Mucosa of stomach (tissue), 1 donor: ENCODE data around the gene COLEC12.

ENCODE experiments used
- H3K27me3 ChIP-seq: one replicate; pipeline ENCODE4 v1.7.0; 2013; ENCODE audit warnings: mild to moderate bottlenecking, low read length; ENCODE audit not compliant: control insufficient read depth, insufficient read depth
- H3K36me3 ChIP-seq: one replicate; pipeline ENCODE4 v1.7.0; 2013; ENCODE audit warnings: low read length; ENCODE audit not compliant: control insufficient read depth, insufficient read depth
- H3K4me1 ChIP-seq: one replicate; pipeline ENCODE4 v1.7.0; 2013; ENCODE audit warnings: mild to moderate bottlenecking, low read length; ENCODE audit not compliant: control insufficient read depth, insufficient read depth
- H3K4me3 ChIP-seq: one replicate; pipeline ENCODE4 v1.7.0; 2013; ENCODE audit warnings: low read length
- H3K9ac ChIP-seq: one replicate; pipeline ENCODE4 v1.7.0; 2013; ENCODE audit warnings: mild to moderate bottlenecking, low read length, moderate library complexity
- H3K9me3 ChIP-seq: one replicate; pipeline ENCODE4 v1.7.0; 2013; ENCODE audit warnings: mild to moderate bottlenecking, low read length, moderate library complexity; ENCODE audit not compliant: control insufficient read depth
- donor health status: Pancreatic carcinoma.

COLEC12 gene

DNA sequence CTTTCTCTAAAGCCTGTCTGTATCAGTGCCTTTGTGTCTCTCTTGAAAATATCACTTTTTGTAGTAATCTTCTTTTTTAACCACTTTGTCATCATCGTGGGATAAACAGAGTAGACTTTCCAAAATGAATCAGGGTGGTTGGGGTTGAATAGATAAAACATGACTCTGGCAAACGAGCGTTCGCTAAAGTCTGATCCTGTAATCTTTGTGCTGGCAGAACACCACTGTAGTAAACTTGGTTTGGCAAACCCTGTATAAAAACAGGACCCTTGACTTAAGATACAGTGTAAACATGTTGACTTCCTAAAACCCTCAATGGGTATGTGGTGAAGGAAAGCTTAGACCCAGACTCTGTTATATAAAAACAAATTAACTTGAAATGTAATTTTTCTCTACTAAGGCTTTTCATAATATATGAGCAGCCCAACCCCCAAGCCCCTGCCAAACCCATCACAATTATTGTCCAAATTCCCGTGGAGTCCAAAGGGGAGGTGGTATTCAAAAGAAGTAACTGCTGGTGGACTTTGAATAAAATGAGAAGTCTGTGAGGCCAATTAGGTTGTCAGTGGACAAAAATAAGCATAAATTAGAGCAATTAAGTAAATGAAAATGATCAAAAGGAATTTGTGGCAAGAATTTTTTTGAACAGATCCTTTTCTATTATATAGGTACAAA lies 52.2 kb downstream of the COLEC12 start:
- Histone ChIP-seq H3K4me1 (no peaks in the 10 kb centered on the region), H3K4me3 (no peak overlapping the region), H3K9me3 (no peaks in the 10 kb centered on the region), H3K9ac (no peak overlapping the region), H3K36me3 (no peaks in the 10 kb centered on the region), H3K27me3 (no peaks in the 10 kb centered on the region)

DNA sequence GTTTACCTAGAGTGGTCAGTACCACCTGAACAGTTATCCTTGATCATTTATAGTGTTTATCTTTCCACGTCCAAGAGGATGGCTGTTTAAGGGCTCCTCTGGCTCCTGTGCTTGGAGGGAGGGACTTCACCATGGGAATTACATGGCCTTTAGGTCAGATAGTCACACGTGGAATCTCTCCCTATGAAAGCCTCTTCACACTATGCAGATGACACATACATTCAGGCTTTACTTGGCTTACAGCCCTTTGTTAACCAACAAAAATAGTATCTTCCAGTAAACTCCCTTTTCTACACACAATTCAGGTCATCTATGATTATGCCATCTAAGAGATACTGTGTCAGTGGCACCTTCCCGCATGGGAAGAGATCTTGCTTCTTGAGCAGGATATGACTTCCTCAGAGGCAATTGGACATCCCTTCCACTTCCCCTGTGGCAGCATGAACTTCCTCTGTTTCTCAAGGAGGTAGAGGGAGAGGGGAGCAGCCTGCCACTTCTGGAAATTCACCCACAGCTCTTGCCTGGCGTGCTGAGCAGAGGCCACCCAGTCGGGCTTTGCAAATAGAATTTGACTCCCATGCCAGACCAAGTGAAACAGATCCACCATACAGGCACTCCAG lies 53.5 kb downstream of the COLEC12 start:
- Histone ChIP-seq H3K4me3 (no peak overlapping the region), H3K27me3 (no peaks in the 10 kb centered on the region), H3K9me3 (no peaks in the 10 kb centered on the region), H3K36me3 (no peaks in the 10 kb centered on the region), H3K4me1 (no peaks in the 10 kb centered on the region), H3K9ac (no peak overlapping the region)

DNA sequence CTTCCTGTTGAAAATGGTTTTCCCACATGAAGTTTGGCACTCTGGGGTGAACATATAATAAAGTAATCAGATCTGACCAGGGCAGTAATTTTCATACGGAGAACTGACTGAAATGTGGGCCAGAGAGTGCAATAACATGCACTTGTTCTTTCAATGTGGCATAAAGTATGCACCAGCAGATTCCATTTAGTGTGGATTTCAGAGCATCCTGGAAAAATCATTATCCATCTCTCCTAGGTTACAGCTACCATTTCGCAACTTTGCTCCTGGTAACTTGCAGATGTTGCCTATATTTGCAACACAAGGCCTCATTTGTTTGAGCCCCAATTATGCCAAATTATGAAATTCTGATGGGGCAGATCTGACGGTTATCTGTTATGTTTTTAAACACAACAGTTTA lies 55.4 kb downstream of the COLEC12 start:
- Histone ChIP-seq H3K27me3 (no peaks in the 10 kb centered on the region), H3K9me3 (no peaks in the 10 kb centered on the region), H3K4me3 (no peak overlapping the region), H3K4me1 (no peaks in the 10 kb centered on the region), H3K36me3 (no peaks in the 10 kb centered on the region), H3K9ac (no peak overlapping the region)

DNA sequence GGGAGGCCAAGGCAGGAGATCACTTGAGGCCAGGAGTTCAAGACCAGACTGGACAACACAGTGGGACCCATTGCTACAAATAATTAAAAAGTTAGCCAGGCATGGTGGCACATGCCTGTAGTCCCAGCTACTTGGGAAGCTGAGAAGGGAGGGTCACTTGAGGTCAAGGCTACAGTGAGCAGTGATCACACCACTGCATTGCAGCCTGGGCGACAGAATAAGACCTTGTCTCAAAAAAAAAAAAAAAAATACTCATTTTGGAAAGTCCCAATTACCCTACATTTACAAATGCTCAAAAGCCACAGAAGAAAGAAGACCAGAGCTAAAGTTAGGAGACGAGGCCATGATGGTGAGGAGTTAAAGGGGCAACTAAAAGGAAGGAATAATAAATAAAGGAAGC lies 61.9 kb downstream of the COLEC12 start:
- Histone ChIP-seq H3K4me1 (no peaks in the 10 kb centered on the region), H3K27me3 (no peaks in the 10 kb centered on the region), H3K36me3 (no peaks in the 10 kb centered on the region), H3K4me3 (no peak overlapping the region), H3K9me3 (no peaks in the 10 kb centered on the region), H3K9ac (no peak overlapping the region)

DNA sequence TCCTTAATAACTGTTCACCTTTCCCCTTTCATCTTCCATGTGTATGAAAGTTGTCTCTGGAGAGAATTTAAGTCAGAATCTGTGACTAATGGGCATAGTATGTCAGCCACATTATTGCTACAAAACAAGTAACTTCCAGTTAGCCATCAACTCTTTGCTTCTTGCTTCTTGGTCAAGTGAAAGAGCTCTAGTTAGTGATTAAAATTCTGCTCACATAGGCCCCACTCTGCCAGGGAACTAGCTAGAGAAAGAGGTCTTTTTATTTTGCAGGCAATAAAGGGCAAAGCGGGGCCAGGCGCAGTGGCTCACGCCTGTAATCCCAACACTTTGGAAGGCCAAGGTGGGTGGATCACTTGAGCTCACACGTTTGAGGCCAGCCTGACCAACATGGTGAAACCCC lies 64.6 kb downstream of the COLEC12 start:
- no peak overlapping the region for H3K9ac ChIP-seq
- no peaks in the 10 kb centered on the region for H3K27me3 ChIP-seq
- no peaks in the 10 kb centered on the region for H3K36me3 ChIP-seq
- no peaks in the 10 kb centered on the region for H3K9me3 ChIP-seq
- no peak overlapping the region for H3K4me3 ChIP-seq
- H3K4me1 ChIP-seq = no peaks in the 10 kb centered on the region

DNA sequence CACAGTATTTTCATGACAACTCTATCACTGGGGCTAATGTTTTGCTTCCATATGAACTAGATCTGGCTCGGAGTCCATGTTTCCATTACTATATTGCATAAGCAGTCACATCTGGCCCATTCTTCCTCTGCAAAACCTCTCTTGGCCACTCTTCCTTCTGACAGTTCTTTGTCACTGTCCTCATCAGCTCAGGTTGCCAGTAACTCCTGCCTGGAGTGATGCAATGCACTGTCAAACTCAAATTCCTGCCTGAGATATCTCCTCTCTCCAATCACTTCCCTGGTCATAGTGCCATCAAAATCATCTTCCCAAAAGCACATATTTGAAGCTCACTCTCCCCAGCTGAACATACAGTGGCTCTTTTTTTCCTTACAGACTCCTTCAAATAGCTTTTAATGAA lies 66.1 kb downstream of the COLEC12 start:
- Histone ChIP-seq H3K4me3 (no peak overlapping the region), H3K27me3 (no peaks in the 10 kb centered on the region), H3K9me3 (no peaks in the 10 kb centered on the region), H3K9ac (no peak overlapping the region), H3K4me1 (no peaks in the 10 kb centered on the region), H3K36me3 (no peaks in the 10 kb centered on the region)

DNA sequence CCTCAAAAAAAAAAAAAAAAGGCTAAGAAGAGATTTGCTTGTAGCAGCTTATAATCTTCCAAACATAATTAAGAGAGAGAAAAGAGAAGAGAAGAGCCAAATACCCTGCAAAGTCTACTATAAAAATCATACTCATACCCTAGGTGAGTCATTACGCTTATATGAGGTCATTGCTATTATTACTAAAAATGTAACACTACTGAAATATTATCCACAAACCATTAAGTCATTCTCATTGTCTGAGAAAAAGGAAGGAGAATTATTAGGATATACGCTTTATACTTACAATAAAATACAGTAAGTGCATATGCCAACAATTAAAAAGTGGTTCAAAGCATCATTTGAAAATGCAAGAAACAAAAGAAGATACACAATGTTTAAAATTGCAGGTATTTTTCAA lies 66.5 kb downstream of the COLEC12 start:
- no peaks in the 10 kb centered on the region for H3K36me3 ChIP-seq
- H3K4me3 ChIP-seq = no peak overlapping the region
- no peak overlapping the region for H3K9ac ChIP-seq
- no peaks in the 10 kb centered on the region for H3K9me3 ChIP-seq
- H3K27me3 ChIP-seq = no peaks in the 10 kb centered on the region
- H3K4me1 ChIP-seq = no peaks in the 10 kb centered on the region

DNA sequence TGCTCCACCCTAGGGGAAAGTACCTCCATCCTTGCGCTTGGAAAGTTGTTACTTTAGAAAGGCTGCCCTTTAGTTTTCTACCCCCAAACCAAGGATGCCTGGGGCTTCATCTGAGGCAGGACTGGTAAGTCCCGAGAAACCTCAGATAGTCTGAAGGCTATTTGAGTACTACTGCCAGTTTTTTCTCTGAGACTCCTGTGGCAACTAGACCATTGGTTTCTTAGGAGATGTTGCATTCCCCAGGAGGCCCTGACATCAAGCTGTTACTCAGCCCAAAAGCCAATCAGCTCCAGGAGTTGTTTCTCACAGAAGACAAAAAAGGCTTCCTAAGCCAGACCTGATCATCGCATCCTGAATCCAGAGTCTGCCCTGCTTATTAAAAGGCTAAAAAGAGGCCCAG lies 67.2 kb downstream of the COLEC12 start:
- Histone ChIP-seq H3K27me3 (no peaks in the 10 kb centered on the region), H3K4me3 (no peak overlapping the region), H3K9me3 (no peaks in the 10 kb centered on the region), H3K4me1 (no peaks in the 10 kb centered on the region), H3K9ac (no peak overlapping the region), H3K36me3 (no peaks in the 10 kb centered on the region)

DNA sequence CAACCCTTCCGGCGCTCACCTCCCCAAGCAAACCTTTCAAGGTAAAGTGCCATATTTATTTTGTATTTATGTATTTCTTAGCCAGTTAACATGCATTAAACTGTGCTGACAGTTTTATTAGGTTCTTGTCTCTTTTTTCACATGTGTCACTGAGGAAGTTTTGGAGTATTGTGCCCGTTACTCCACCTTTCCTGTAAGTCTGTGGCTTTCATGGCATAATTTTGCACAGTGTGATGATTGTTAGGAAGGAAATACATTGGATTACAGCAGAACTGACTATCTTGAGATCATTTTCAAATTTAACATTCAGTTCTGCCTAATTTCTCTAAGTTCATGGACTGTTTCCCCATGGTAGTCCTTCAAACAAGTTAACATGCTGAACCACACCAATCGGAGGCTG lies 67.7 kb downstream of the COLEC12 start:
- H3K9ac ChIP-seq = no peak overlapping the region
- no peaks in the 10 kb centered on the region for H3K9me3 ChIP-seq
- H3K4me3 ChIP-seq = no peak overlapping the region
- no peaks in the 10 kb centered on the region for H3K4me1 ChIP-seq
- H3K27me3 ChIP-seq = no peaks in the 10 kb centered on the region
- H3K36me3 ChIP-seq = no peaks in the 10 kb centered on the region

DNA sequence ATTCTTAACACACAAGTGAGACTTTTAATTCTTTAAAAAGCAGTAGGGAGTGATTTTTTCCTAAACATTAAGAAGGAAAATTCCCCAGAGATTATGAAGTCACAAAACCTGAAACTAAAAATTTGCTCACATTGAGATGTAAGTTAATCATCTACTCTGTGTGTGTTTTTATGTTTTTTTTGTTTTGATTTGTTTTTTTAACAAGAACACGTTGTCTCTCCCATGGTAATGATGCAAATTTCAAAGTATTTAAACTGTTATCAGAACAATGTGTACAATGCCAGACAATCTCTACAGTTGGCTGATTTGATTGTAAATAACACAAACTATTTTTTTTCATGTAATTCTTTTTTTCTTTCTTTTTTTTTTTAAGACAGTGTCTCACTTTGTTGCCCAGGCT lies 71.5 kb downstream of the COLEC12 start:
- Histone ChIP-seq H3K36me3 (no peaks in the 10 kb centered on the region), H3K4me1 (no peaks in the 10 kb centered on the region), H3K4me3 (no peak overlapping the region), H3K27me3 (no peaks in the 10 kb centered on the region), H3K9ac (no peak overlapping the region), H3K9me3 (no peaks in the 10 kb centered on the region)

DNA sequence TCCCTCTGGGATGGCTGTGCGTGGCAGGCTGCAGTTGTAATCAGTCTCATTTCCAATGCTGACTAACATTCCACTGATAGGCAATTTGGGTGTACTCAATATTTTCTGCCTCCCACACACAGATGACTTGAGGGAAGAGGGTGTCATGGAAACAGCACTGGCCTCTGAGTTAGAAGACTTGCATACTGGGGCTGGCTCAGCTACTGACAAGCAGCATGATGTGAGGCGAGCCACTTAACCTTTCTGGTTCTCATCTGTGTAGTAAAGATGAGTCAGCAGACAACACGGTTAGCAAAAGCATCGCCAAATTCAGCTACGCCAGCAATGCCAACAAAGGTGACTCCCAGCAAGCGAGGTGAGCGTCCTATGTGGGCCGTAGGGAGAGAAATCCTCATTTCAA lies 73.5 kb downstream of the COLEC12 start:
- Histone ChIP-seq H3K9me3 (no peaks in the 10 kb centered on the region), H3K27me3 (no peaks in the 10 kb centered on the region), H3K36me3 (no peaks in the 10 kb centered on the region), H3K9ac (no peak overlapping the region), H3K4me1 (no peaks in the 10 kb centered on the region), H3K4me3 (no peak overlapping the region)

DNA sequence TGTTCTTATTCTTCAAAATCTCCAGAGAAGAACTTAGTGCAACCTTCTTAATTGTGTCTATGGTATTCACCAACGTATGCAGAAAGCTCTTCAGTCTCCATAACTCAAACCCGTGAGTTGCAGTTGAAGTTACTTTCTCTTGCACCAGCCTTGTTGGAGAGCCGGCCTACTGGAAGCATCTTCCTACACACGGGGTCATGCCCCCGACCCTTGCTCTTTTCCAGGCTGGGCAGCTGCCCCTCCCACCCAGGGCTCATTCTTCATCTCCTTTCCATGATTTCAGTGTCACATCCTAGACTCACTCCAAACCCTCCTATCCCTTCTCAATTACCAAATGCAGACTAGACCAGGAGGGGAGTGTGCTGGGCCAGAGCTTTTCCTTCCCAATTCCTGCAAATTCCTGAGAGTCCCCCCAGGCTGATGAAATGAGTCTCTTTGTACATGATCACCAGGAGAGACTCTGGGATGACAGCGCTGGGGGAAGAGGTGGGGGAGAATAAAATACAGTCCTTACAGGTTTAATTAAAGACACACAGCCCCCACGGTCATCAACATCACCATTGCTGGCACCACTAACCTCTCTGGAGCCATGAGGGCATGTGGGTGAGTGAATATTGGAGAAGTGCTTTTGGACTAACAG lies 75.3 kb downstream of the COLEC12 start:
- Histone ChIP-seq H3K36me3 (no peaks in the 10 kb centered on the region), H3K9ac (no peak overlapping the region), H3K9me3 (no peaks in the 10 kb centered on the region), H3K4me1 (no peaks in the 10 kb centered on the region), H3K4me3 (no peak overlapping the region), H3K27me3 (no peaks in the 10 kb centered on the region)
